Measurements from ENCODE around the gene UQCRQ. TPM values are rescaled to one million over a fixed set of nuclear protein-coding genes. Genes with fewer than 3 reads are reported as not detected.

Gene UQCRQ
- total and polyA plus RNA-seq, 2 donors (not counting 3 experiments of a cell fraction or from before 2014, with no cell fraction given) = 246 to 390 TPM

GRCh38 chr5:132824426-132824825 lies 42.0 kb upstream of the UQCRQ start:
- CTCF ChIA-PET = interaction anchor here (1.0 kb wide), 1 partner anchor 318 kb away, joined by 4 read pairs; no protein-coding TSS in a partner anchor
- dilution Hi-C loops (cut with MboI; ENCODE audit: extremely low pct_ligation_motif_present, low sequenced_read_pairs) = no loop called here

More at GRCh38 chr5:132824426-132824825, 42.0 kb upstream of the UQCRQ start:
- POLR2A ChIA-PET = no interaction called here
- Histone ChIP-seq H3K4me1 (ENCODE audit: control insufficient read depth, extremely low read depth, insufficient read depth, low read length) (peaks cover 10% of the 10 kb centered on the region), H3K27me3 (ENCODE audit: control insufficient read depth in 2 of 2, insufficient read depth in 2 of 2, low read length in 2 of 2) (no peaks in the 10 kb centered on the region), H3K79me2 (ENCODE audit: control insufficient read depth, insufficient read depth, low read length) (no peaks in the 10 kb centered on the region), H3K36me3 (ENCODE audit: control insufficient read depth in 2 of 2, extremely low read depth in 1 of 2, insufficient read depth in 2 of 2, low read length in 2 of 2) (peaks cover 2 to 4% of the 10 kb centered on the region in 2 experiments), H4K20me1 (replicated peaks; ENCODE audit: control insufficient read depth, extremely low read depth, insufficient read depth, low read length) (no peaks in the 10 kb centered on the region), H3K4me3 (replicated peaks in 1 of 3; ENCODE audit: insufficient read depth in 1 of 3, low read depth in 1 of 3, low read length in 3 of 3) (no peak overlapping the region), H2AFZ (ENCODE audit: low read depth, low read length) (no peak overlapping the region), H3K9ac (replicated peaks; ENCODE audit: extremely low read depth, insufficient read depth, low read length) (no peak overlapping the region), H3K9me3 (replicated peaks; ENCODE audit: control insufficient read depth, insufficient read depth, low read length) (no peaks in the 10 kb centered on the region), H3K4me2 (ENCODE audit: insufficient read depth, low read length) (no peak overlapping the region), H3K9me1 (replicated peaks; ENCODE audit: control insufficient read depth, extremely low read depth, insufficient read depth, low read length) (no peaks in the 10 kb centered on the region), H3K27ac (ENCODE audit: insufficient read depth, low read depth, low read length) (no peak overlapping the region)
- BruUV-seq (replicated peaks) = no TSS peak
- FAIRE-seq (no peak), DNase-seq (ENCODE audit: low read depth, low spot score) (no peak)
- intact Hi-C loops (cut with micrococcal nuclease) = loop anchor here (5.0 to 10.0 kb wide), 3 partner anchors 297 to 530 kb away; partner anchors contain the start of gene SLC22A4
- TF ChIP-seq POLR2AphosphoS5 (IDR thresholded peaks at IDR 0.05; ENCODE audit: insufficient read depth, low read depth, low read length) = no peak
- TF ChIP-seq EZH2 (IDR thresholded peaks at IDR 0.05; ENCODE audit: borderline replicate concordance, low read depth, low read length, severe bottlenecking) = no peak
- TF ChIP-seq MAX (IDR thresholded peaks at IDR 0.05; ENCODE audit: insufficient read depth, insufficient read length) = no peak
- no peak for TF ChIP-seq MYC (IDR thresholded peaks at IDR 0.05; ENCODE audit: low read depth, low read length)
- TF ChIP-seq CTCF (IDR thresholded peaks at IDR 0.05; ENCODE audit: extremely low read depth in 1 of 2, insufficient read depth in 1 of 2, low read depth in 1 of 2, low read length in 2 of 2) = no peak
- no peak for TF ChIP-seq POLR2A (IDR thresholded peaks at IDR 0.05; ENCODE audit: low read depth, low read length)
- TF ChIP-seq JUN (IDR thresholded peaks at IDR 0.05; ENCODE audit: borderline replicate concordance, insufficient read depth, insufficient read length, low read depth) = no peak
- TF ChIP-seq FOS (IDR thresholded peaks at IDR 0.05; ENCODE audit: borderline replicate concordance, insufficient read depth, low read length) = no peak
- no peak for TF ChIP-seq GATA2 (IDR thresholded peaks at IDR 0.05; ENCODE audit: insufficient read depth, insufficient read length, low read depth, low read length)
